OCI-LY7 (cell line): ENCODE data around the gene ATP8B4. TPM values are rescaled to one million over a fixed set of nuclear protein-coding genes. Genes with fewer than 3 reads are reported as not detected.

Experiments
- BruUV-seq: library from RNA; stranded (reverse); fragments of 400-500 nt; replicated peaks from 2 replicates; lab custom pipeline; 2021; lab: Mats Ljungman, UMichigan
- CTCF ChIA-PET: fragments of 300-600 bp; sonication (Branson Sonifier 250); formaldehyde crosslinking; loops from one replicate; lab custom pipeline; 2022; ENCODE audit warnings: antibody characterized with exemption; ENCODE audit not compliant: unreplicated experiment; lab: Charles Lee
- POLR2A ChIA-PET: fragments of 300-600 bp; sonication (Branson Sonifier 250); formaldehyde crosslinking; loops from one replicate; lab custom pipeline; 2022; ENCODE audit warnings: antibody characterized with exemption; lab: Charles Lee
- DNase-seq: peaks from one replicate; pipeline ENCODE4 v3.0.0-alpha.2; 2015; ENCODE audit warnings: low spot score
- H2AFZ ChIP-seq: fragments of 200-600 bp; sonication (generic), shearing (Covaris generic); 2 replicates; pipeline ENCODE4 v1.6.1; 2014; ENCODE audit warnings: mild to moderate bottlenecking, antibody characterized with exemption, low read length, moderate library complexity
- H3K27ac ChIP-seq: fragments of 200-600 bp; sonication (generic); 2 replicates; pipeline ENCODE4 v1.5.1; 2014; ENCODE audit warnings: mixed run types, low read depth, mild to moderate bottlenecking, moderate library complexity, low read length, inconsistent platforms; ENCODE audit not compliant: poor library complexity, severe bottlenecking
- H3K36me3 ChIP-seq: fragments of 200-600 bp; sonication (generic); 2 replicates; pipeline ENCODE4 v1.6.1; 2014; ENCODE audit warnings: mild to moderate bottlenecking, antibody characterized with exemption, low read length, moderate library complexity, mixed read lengths; ENCODE audit not compliant: insufficient read depth
- H3K4me1 ChIP-seq: fragments of 200-600 bp; sonication (generic); 2 replicates; pipeline ENCODE4 v1.5.1; 2014; ENCODE audit warnings: mild to moderate bottlenecking, low read length; ENCODE audit not compliant: insufficient read depth, poor library complexity, severe bottlenecking
- H3K4me2 ChIP-seq: fragments of 200-600 bp; sonication (generic); 2 replicates; pipeline ENCODE4 v1.6.1; 2014; ENCODE audit warnings: mild to moderate bottlenecking, low read length
- H3K4me3 ChIP-seq: fragments of 200-600 bp; sonication (generic); 2 replicates; pipeline ENCODE4 v1.5.1; 2014; ENCODE audit warnings: mild to moderate bottlenecking, low read depth, low read length; ENCODE audit not compliant: poor library complexity, severe bottlenecking
- H3K79me2 ChIP-seq: fragments of 200-600 bp; sonication (generic); 2 replicates; pipeline ENCODE4 v1.6.1; 2016; ENCODE audit warnings: low read depth, mild to moderate bottlenecking, low read length, moderate library complexity, mixed read lengths; ENCODE audit not compliant: insufficient read depth
- H3K9me2 ChIP-seq: fragments of 200-600 bp; sonication (generic); 2 replicates; pipeline ENCODE4 v1.6.1; 2016; ENCODE audit warnings: mild to moderate bottlenecking, low read length, mixed read lengths; ENCODE audit not compliant: insufficient read depth
- H3K9me3 ChIP-seq: fragments of 200-600 bp; sonication (generic); 2 replicates; pipeline ENCODE4 v1.6.1; 2014; ENCODE audit warnings: mild to moderate bottlenecking, mixed run types, low read length, mixed read lengths
- H4K20me1 ChIP-seq: fragments of 200-600 bp; sonication (generic); 2 replicates; pipeline ENCODE4 v1.6.1; 2014; ENCODE audit warnings: mild to moderate bottlenecking, antibody characterized with exemption, low read length, moderate library complexity, mixed read lengths; ENCODE audit not compliant: insufficient read depth
- EZH2phosphoT487 ChIP-seq: fragments of 200-600 bp; sonication (generic); IDR thresholded peaks from 2 replicates; pipeline ENCODE4 v1.6.1; 2018; ENCODE audit warnings: low read depth, borderline replicate concordance, mild to moderate bottlenecking, mixed run types, antibody characterized with exemption, low read length, moderate library complexity, mixed read lengths
- intact Hi-C: fragments of 100-400 bp; cut with micrococcal nuclease; formaldehyde crosslinking; loops from one replicate; pipeline ENCODE4 v1.10.0; 2022; ENCODE audit not compliant: unreplicated experiment
- total RNA-seq, 2 experiments: library from RNA; depleted of rRNA in 1 of 2; stranded (reverse); fragments of >200 nt in 1 of 2; shearing (Covaris generic) in 1 of 2; gene quantifications; 2 replicates each; pipeline ENCODE4 v1.2.3, GENCODE V29; 2014 to 2022
- TF ChIP-seq, protein P1 (sequence below): fragments of 200-600 bp; sonication (generic); conservative IDR thresholded peaks from 2 replicates; pipeline ENCODE4 v1.5.1; 2014; ENCODE audit warnings: mild to moderate bottlenecking, antibody characterized with exemption, low read length, moderate library complexity, mixed read lengths

Gene ATP8B4
- total RNA-seq, 2 experiments from 2014 or later, result not detected

- no TSS peak for BruUV-seq
- intact Hi-C loops, result no loop called here
- Histone ChIP-seq H3K79me2 (no peaks in the 10 kb centered on the region), H4K20me1 (no peaks in the 10 kb centered on the region), H3K4me3 (no peak overlapping the region), H3K4me2 (no peak overlapping the region), H3K9me3 (no peaks in the 10 kb centered on the region), H2AFZ (no peak overlapping the region), H3K4me1 (no peaks in the 10 kb centered on the region), H3K9me2 (no peaks in the 10 kb centered on the region), H3K36me3 (no peaks in the 10 kb centered on the region), H3K27ac (no peak overlapping the region)
- TF ChIP-seq, protein P1, sequence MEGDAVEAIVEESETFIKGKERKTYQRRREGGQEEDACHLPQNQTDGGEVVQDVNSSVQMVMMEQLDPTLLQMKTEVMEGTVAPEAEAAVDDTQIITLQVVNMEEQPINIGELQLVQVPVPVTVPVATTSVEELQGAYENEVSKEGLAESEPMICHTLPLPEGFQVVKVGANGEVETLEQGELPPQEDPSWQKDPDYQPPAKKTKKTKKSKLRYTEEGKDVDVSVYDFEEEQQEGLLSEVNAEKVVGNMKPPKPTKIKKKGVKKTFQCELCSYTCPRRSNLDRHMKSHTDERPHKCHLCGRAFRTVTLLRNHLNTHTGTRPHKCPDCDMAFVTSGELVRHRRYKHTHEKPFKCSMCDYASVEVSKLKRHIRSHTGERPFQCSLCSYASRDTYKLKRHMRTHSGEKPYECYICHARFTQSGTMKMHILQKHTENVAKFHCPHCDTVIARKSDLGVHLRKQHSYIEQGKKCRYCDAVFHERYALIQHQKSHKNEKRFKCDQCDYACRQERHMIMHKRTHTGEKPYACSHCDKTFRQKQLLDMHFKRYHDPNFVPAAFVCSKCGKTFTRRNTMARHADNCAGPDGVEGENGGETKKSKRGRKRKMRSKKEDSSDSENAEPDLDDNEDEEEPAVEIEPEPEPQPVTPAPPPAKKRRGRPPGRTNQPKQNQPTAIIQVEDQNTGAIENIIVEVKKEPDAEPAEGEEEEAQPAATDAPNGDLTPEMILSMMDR, result no peak
- TF ChIP-seq EZH2phosphoT487, result no peak
- DNase-seq, result no peak
- ChIA-PET POLR2A (interaction anchor here (0.7 kb wide), 1 partner anchor 113 kb away, joined by 3 read pairs; no protein-coding TSS in a partner anchor), CTCF (no interaction called here)
Observed at GRCh38 chr15:49987896-49988295, 131.1 kb downstream of the ATP8B4 start.

- Histone ChIP-seq H3K36me3 (no peaks in the 10 kb centered on the region), H3K9me2 (no peaks in the 10 kb centered on the region), H3K4me1 (no peaks in the 10 kb centered on the region), H3K27ac (no peak overlapping the region), H2AFZ (no peak overlapping the region), H3K4me3 (no peak overlapping the region), H4K20me1 (no peaks in the 10 kb centered on the region), H3K4me2 (no peak overlapping the region), H3K9me3 (no peaks in the 10 kb centered on the region), H3K79me2 (no peaks in the 10 kb centered on the region)
- CTCF ChIA-PET, result no interaction called here
- DNase-seq, result no peak
- TF ChIP-seq, protein P1, result no peak
- no peak for TF ChIP-seq EZH2phosphoT487
- intact Hi-C loops, result no loop called here
- POLR2A ChIA-PET, result interaction anchor here (0.7 kb wide), 1 partner anchor 112 kb away, joined by 3 read pairs; no protein-coding TSS in a partner anchor
- no TSS peak for BruUV-seq
Observed at GRCh38 chr15:49987198-49987785, 131.7 kb downstream of the ATP8B4 start.

GRCh38 chr15:49986326-49986725 lies 132.7 kb downstream of the ATP8B4 start:
- no peak overlapping the region for H3K4me3 ChIP-seq
- H3K27ac ChIP-seq, result no peak overlapping the region
- H4K20me1 ChIP-seq, result no peaks in the 10 kb centered on the region
- ChIA-PET POLR2A (no interaction called here), CTCF (no interaction called here)
- no peaks in the 10 kb centered on the region for H3K79me2 ChIP-seq
- no peak for TF ChIP-seq EZH2phosphoT487
- TF ChIP-seq, protein P1, result no peak
- no peaks in the 10 kb centered on the region for H3K36me3 ChIP-seq
- no peaks in the 10 kb centered on the region for H3K9me3 ChIP-seq
- no peaks in the 10 kb centered on the region for H3K4me1 ChIP-seq
- intact Hi-C loops, result no loop called here
- no peak overlapping the region for H2AFZ ChIP-seq
- no peak overlapping the region for H3K4me2 ChIP-seq
- no peak for DNase-seq
- no peaks in the 10 kb centered on the region for H3K9me2 ChIP-seq
- no TSS peak for BruUV-seq
